Thoracic aorta (tissue), 2 donors: ENCODE measurements around the gene RPTOR. TPM values are rescaled to one million over a fixed set of nuclear protein-coding genes. Genes with fewer than 3 reads are reported as not detected.

Experiments
- ATAC-seq: fragments of 150-250 bp; one replicate; pipeline ENCODE4 v1.8.0; 2017; ENCODE audit warnings: low read depth; ENCODE audit not compliant: insufficient number of reproducible peaks, low FRiP score
- DNase-seq: peaks from one replicate; pipeline ENCODE4 v3.0.0-alpha.2; 2020; ENCODE audit warnings: low spot score
- H3K27ac ChIP-seq, 2 donors: fragments of 200-600 bp; sonication (generic); 1 replicate in 1 of 2; 2 replicates in 1 of 2; pipeline ENCODE4 v1.5.1; 2016; ENCODE audit warnings: mild to moderate bottlenecking in 2 of 2, moderate library complexity in 2 of 2
- H3K27me3 ChIP-seq: fragments of 200-600 bp; sonication (generic); replicated peaks from 2 replicates; pipeline ENCODE4 v1.6.0; 2016; ENCODE audit warnings: mild to moderate bottlenecking; ENCODE audit not compliant: insufficient read depth
- H3K36me3 ChIP-seq: fragments of 200-600 bp; sonication (generic); one replicate; pipeline ENCODE4 v1.5.1; 2016
- H3K4me1 ChIP-seq, 2 donors: fragments of 200-600 bp; sonication (generic); 1 replicate in 1 of 2; 2 replicates in 1 of 2; pipeline versions ENCODE4 v1.5.1 to v1.6.0; 2016; ENCODE audit warnings: low read depth in 2 of 2, mild to moderate bottlenecking in 1 of 2; ENCODE audit not compliant: control insufficient read depth in 1 of 2
- H3K4me3 ChIP-seq: fragments of 200-600 bp; sonication (generic); 2 replicates; pipeline ENCODE4 v1.5.1; 2016; ENCODE audit warnings: mild to moderate bottlenecking
- H3K9me3 ChIP-seq: fragments of 200-600 bp; sonication (generic); 2 replicates; pipeline ENCODE4 v1.5.1; 2016
- total RNA-seq, 2 donors: library from RNA; depleted of rRNA; stranded (reverse); fragments of >200 nt; gene quantifications; one replicate each; pipeline versions ENCODE4 v1.1.0 to v1.2.3, GENCODE V29; 2016
- TF ChIP-seq, protein P1 (sequence below): fragments of 200-600 bp; sonication (generic); IDR thresholded peaks from one replicate; pipeline ENCODE4 v1.5.1; 2019; ENCODE audit warnings: antibody characterized with exemption

RPTOR gene
- total RNA-seq, 2 donors from 2014 or later, result 42.0 to 47.4 TPM

GRCh38 chr17:80926591-80927250 is 382.1 kb downstream of the RPTOR start:
- TF ChIP-seq, protein P1, sequence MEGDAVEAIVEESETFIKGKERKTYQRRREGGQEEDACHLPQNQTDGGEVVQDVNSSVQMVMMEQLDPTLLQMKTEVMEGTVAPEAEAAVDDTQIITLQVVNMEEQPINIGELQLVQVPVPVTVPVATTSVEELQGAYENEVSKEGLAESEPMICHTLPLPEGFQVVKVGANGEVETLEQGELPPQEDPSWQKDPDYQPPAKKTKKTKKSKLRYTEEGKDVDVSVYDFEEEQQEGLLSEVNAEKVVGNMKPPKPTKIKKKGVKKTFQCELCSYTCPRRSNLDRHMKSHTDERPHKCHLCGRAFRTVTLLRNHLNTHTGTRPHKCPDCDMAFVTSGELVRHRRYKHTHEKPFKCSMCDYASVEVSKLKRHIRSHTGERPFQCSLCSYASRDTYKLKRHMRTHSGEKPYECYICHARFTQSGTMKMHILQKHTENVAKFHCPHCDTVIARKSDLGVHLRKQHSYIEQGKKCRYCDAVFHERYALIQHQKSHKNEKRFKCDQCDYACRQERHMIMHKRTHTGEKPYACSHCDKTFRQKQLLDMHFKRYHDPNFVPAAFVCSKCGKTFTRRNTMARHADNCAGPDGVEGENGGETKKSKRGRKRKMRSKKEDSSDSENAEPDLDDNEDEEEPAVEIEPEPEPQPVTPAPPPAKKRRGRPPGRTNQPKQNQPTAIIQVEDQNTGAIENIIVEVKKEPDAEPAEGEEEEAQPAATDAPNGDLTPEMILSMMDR, result no peak
- Histone ChIP-seq H3K9me3 (no peaks in the 10 kb centered on the region), H3K27ac (no peak overlapping the region), H3K27me3 (no peaks in the 10 kb centered on the region), H3K36me3 (no peaks in the 10 kb centered on the region), H3K4me3 (no peak overlapping the region), H3K4me1 (peaks cover 0 to 14% of the 10 kb centered on the region in 2 donors)
- DNase-seq, result no peak
- no peak for ATAC-seq

GRCh38 chr17:80927791-80928216 is 383.2 kb downstream of the RPTOR start:
- no peaks in the 10 kb centered on the region for H3K27me3 ChIP-seq
- ATAC-seq (no peak), DNase-seq (no peak)
- TF ChIP-seq, protein P1, result no peak
- no peaks in the 10 kb centered on the region for H3K9me3 ChIP-seq
- no peak overlapping the region for H3K27ac ChIP-seq
- H3K4me3 ChIP-seq, result no peak overlapping the region
- H3K4me1 ChIP-seq, result peaks cover 0 to 14% of the 10 kb centered on the region in 2 donors
- H3K36me3 ChIP-seq, result no peaks in the 10 kb centered on the region

- Histone ChIP-seq H3K27me3 (no peaks in the 10 kb centered on the region), H3K4me3 (no peak overlapping the region), H3K27ac (no peak overlapping the region), H3K36me3 (no peaks in the 10 kb centered on the region), H3K9me3 (no peaks in the 10 kb centered on the region), H3K4me1 (peaks cover 0 to 14% of the 10 kb centered on the region in 2 donors)
- no peak for ATAC-seq
- DNase-seq, result no peak
- TF ChIP-seq, protein P1, result no peak
Observed at GRCh38 chr17:80929449-80929848, 384.8 kb downstream of the RPTOR start.

DNA sequence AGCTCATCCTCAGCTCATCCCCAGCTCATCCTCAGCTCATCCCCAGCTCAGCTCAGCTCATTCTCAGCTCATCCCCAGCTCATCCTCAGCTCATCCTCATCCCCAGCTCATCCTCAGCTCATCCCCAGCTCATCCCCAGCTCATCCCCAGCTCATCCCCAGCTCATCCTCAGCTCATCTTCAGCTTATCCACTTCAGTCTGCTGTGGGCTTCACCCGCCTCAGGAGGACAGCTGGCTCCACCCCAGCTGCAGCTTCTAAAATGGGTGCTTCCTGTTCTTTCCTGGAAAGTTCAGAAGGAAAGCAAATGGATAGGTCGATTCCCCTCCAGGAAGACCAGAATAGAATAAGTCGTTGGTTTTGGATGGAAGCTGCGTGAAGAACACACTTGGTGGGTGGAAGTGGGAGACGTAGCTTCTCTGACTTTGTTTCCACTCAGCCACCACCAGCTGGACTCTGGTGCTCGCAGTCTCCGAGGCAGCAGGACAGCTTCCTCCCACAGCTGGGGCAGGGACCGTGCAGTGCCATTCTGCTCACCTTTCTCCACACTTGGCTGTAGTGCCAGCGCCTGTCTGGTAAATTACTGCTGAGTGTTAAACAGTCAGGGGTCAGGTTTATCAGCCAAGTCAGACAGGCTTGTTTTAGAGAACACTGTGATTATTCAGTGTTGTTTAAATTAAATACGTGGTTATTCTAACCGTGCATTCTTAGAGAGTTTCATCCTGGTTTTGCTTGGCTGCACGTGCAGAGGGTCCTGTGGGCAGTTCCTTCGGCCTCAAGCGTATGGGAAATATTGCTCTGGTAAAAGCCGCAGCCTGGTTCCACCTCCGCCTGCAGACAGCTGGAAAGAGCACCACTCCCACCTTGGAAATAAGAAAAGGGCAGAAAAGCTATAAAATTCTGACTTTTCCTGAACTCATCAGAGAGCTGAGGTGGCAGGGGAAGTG is 386.0 kb downstream of the RPTOR start:
- no peak for ATAC-seq
- DNase-seq, result no peak
- TF ChIP-seq, protein P1, result no peak
- H3K36me3 ChIP-seq, result no peaks in the 10 kb centered on the region
- H3K4me3 ChIP-seq, result no peak overlapping the region
- no peaks in the 10 kb centered on the region for H3K27me3 ChIP-seq
- H3K4me1 ChIP-seq, result peaks cover 0 to 14% of the 10 kb centered on the region in 2 donors
- H3K27ac ChIP-seq, result no peak overlapping the region
- no peaks in the 10 kb centered on the region for H3K9me3 ChIP-seq
